ENCODE results near the gene TMEM94.

The TMEM94 gene

DNA sequence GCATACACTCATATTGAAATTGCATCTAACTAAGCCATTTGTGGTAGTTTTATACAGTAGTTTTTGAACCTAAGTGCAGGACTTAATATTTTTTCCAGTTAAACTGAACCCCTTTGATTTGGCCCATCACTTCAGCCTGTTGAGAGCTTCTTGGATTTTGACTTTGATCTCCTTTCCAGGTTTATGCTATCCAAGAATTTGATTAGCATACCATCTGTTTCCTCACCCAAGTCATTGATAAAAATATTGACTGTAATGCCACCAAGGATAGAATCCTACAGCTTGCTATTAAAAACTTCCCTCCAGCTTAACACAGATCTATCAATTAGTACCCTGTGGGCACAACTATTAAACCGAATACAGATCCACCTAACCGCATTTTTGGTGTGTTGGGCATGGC lies 7.2 kb downstream of the TMEM94 start:
- H4K20me1 ChIP-seq (ENCODE audit: insufficient read depth, low read length): no peaks in the 10 kb centered on the region
- H3F3A ChIP-seq (ENCODE audit: insufficient read depth, low read length): no peaks in the 10 kb centered on the region
- H3K79me2 ChIP-seq (ENCODE audit: low read length): peaks cover 4% of the 10 kb centered on the region; the same call in 1 of the 2 replicates
- no peak overlapping the region for H3K27ac ChIP-seq (ENCODE audit: low read length)
- H3K9ac ChIP-seq (ENCODE audit: low read length): no peak overlapping the region
- H2AFZ ChIP-seq (ENCODE audit: low read length): no peak overlapping the region
- peaks cover 5% of the 10 kb centered on the region; the same call in 1 of the 2 replicates for H3K4me1 ChIP-seq (ENCODE audit: low read length)
- H3K4me3 ChIP-seq (ENCODE audit: low read length): no peak overlapping the region
- no peak overlapping the region for H3K4me2 ChIP-seq (ENCODE audit: low read depth, low read length)
- no peak for TF ChIP-seq EZH2phosphoT487 (IDR thresholded peaks at IDR 0.05; ENCODE audit: low read length)
- no peak for TF ChIP-seq CTCF (IDR thresholded peaks at IDR 0.05; ENCODE audit: low read length)
- TF ChIP-seq EZH2 (optimal IDR thresholded peaks at IDR 0.05; ENCODE audit: low read depth, low read length): no peak
- no peaks in the 10 kb centered on the region for H3K36me3 ChIP-seq (replicated peaks; ENCODE audit: insufficient read depth, low read length)
- H3K9me2 ChIP-seq (replicated peaks; ENCODE audit: insufficient read depth, low read length): no peaks in the 10 kb centered on the region
- H3K27me3 ChIP-seq (replicated peaks; ENCODE audit: insufficient read depth, low read length): no peaks in the 10 kb centered on the region
- DNase-seq: no peak
- no peaks in the 10 kb centered on the region for H3K9me3 ChIP-seq (replicated peaks; ENCODE audit: insufficient read depth, low read length)

GRCh38 chr17:75465039-75465438 lies 8.6 kb downstream of the TMEM94 start:
- H3F3A ChIP-seq (ENCODE audit: insufficient read depth, low read length): no peaks in the 10 kb centered on the region
- no peak overlapping the region for H3K27ac ChIP-seq (ENCODE audit: low read length)

DNA sequence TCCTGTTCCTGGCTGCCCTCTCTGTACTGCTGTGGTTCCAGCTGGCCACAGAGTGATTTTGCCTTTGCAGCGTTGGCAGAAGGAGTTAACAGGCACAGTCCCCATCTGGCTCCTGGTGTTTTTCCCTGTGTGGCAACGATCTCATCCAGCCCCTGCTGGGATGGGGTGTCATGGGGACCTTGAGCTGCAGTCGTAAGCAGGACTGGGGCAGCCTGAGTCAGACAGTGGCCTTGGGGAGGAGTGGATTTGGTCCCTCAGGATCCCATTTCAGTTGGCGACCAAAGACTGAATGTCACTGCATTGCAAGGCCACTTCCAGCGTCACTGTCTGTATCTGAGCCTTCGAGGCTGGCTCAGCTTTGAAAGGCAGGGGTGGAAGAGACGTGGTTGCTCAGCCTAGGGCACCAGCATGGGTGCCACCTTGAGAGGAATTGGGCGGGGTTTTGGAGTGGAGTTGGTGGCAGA lies 11.9 kb downstream of the TMEM94 start:
- no peak overlapping the region for H3K9ac ChIP-seq (ENCODE audit: low read length)
- no peaks in the 10 kb centered on the region for H3F3A ChIP-seq (ENCODE audit: insufficient read depth, low read length)
- H4K20me1 ChIP-seq (ENCODE audit: insufficient read depth, low read length): no peaks in the 10 kb centered on the region
- H3K79me2 ChIP-seq (ENCODE audit: low read length): peaks cover 4% of the 10 kb centered on the region; the same call in 1 of the 2 replicates
- no peaks in the 10 kb centered on the region for H3K36me3 ChIP-seq (replicated peaks; ENCODE audit: insufficient read depth, low read length)
- no peaks in the 10 kb centered on the region for H3K9me3 ChIP-seq (replicated peaks; ENCODE audit: insufficient read depth, low read length)
- H3K4me1 ChIP-seq (ENCODE audit: low read length): no peaks in the 10 kb centered on the region
- no peak overlapping the region for H2AFZ ChIP-seq (ENCODE audit: low read length)
- no peaks in the 10 kb centered on the region for H3K9me2 ChIP-seq (replicated peaks; ENCODE audit: insufficient read depth, low read length)
- TF ChIP-seq CTCF (IDR thresholded peaks at IDR 0.05; ENCODE audit: low read length): no peak
- no peak for TF ChIP-seq EZH2 (optimal IDR thresholded peaks at IDR 0.05; ENCODE audit: low read depth, low read length)
- no peak for TF ChIP-seq EZH2phosphoT487 (IDR thresholded peaks at IDR 0.05; ENCODE audit: low read length)
- no peak overlapping the region for H3K4me2 ChIP-seq (ENCODE audit: low read depth, low read length)
- no peaks in the 10 kb centered on the region for H3K27me3 ChIP-seq (replicated peaks; ENCODE audit: insufficient read depth, low read length)
- H3K27ac ChIP-seq (ENCODE audit: low read length): no peak overlapping the region
- H3K4me3 ChIP-seq (ENCODE audit: low read length): no peak overlapping the region
- no peak for DNase-seq

More at GRCh38 chr17:75465039-75465438, 8.6 kb downstream of the TMEM94 start:
- Histone ChIP-seq H4K20me1 (ENCODE audit: insufficient read depth, low read length) (no peaks in the 10 kb centered on the region), H3K4me2 (ENCODE audit: low read depth, low read length) (no peak overlapping the region), H3K79me2 (ENCODE audit: low read length) (peaks cover 4% of the 10 kb centered on the region; the same call in 1 of the 2 replicates), H3K36me3 (replicated peaks; ENCODE audit: insufficient read depth, low read length) (no peaks in the 10 kb centered on the region), H3K9me2 (replicated peaks; ENCODE audit: insufficient read depth, low read length) (no peaks in the 10 kb centered on the region), H3K9ac (ENCODE audit: low read length) (no peak overlapping the region), H3K9me3 (replicated peaks; ENCODE audit: insufficient read depth, low read length) (no peaks in the 10 kb centered on the region), H3K4me3 (ENCODE audit: low read length) (no peak overlapping the region), H3K4me1 (ENCODE audit: low read length) (no peaks in the 10 kb centered on the region), H3K27me3 (replicated peaks; ENCODE audit: insufficient read depth, low read length) (no peaks in the 10 kb centered on the region), H2AFZ (ENCODE audit: low read length) (no peak overlapping the region)
- TF ChIP-seq EZH2phosphoT487 (IDR thresholded peaks at IDR 0.05; ENCODE audit: low read length) (no peak), CTCF (IDR thresholded peaks at IDR 0.05; ENCODE audit: low read length) (no peak), EZH2 (optimal IDR thresholded peaks at IDR 0.05; ENCODE audit: low read depth, low read length) (no peak)
- DNase-seq: no peak

All from MM.1S (cell line).